Effector memory CD4-positive, alpha-beta T cell (primary cell): ENCODE data around the gene TXLNA.
"Not testable (repeated sequence)": the region's sequence is repeated elsewhere in the genome, so short reads cannot be mapped to it uniquely, and the experiment has no call there.

ENCODE experiments used
- DNase-seq, 3 donors: peaks; one replicate each; pipeline ENCODE4 v3.0.0-alpha.2; 2020
- H3K27ac ChIP-seq: 2 replicates; pipeline ENCODE4 v1.7.0; 2013; ENCODE audit warnings: mild to moderate bottlenecking, low read length, moderate library complexity; ENCODE audit not compliant: insufficient read depth, poor library complexity, severe bottlenecking
- H3K27me3 ChIP-seq: replicated peaks from 2 replicates; pipeline ENCODE4 v1.7.0; 2013; ENCODE audit warnings: mild to moderate bottlenecking, low read length; ENCODE audit not compliant: insufficient read depth, control insufficient read depth, poor library complexity, severe bottlenecking
- H3K36me3 ChIP-seq: 2 replicates; pipeline ENCODE4 v1.7.0; 2013; ENCODE audit warnings: mild to moderate bottlenecking, low read length, moderate library complexity; ENCODE audit not compliant: control insufficient read depth, insufficient read depth
- H3K4me1 ChIP-seq: 2 replicates; pipeline ENCODE4 v1.7.0; 2013; ENCODE audit warnings: low read length, mild to moderate bottlenecking; ENCODE audit not compliant: control insufficient read depth, insufficient read depth, poor library complexity, severe bottlenecking
- H3K4me3 ChIP-seq: 2 replicates; pipeline ENCODE4 v1.7.0; 2013; ENCODE audit warnings: low read length, low read depth, mild to moderate bottlenecking; ENCODE audit not compliant: insufficient read depth, poor library complexity, severe bottlenecking
- H3K9me3 ChIP-seq: 2 replicates; pipeline ENCODE4 v1.7.0; 2013; ENCODE audit warnings: mild to moderate bottlenecking, low read length, moderate library complexity; ENCODE audit not compliant: control insufficient read depth

TXLNA gene

GRCh38 chr1:32159189-32159588 is 20.3 kb upstream of the TXLNA start:
- Histone ChIP-seq H3K4me1 (no peaks in the 10 kb centered on the region), H3K36me3 (peaks cover 77% of the 10 kb centered on the region), H3K27me3 (no peaks in the 10 kb centered on the region), H3K9me3 (no peaks in the 10 kb centered on the region), H3K27ac (no peak overlapping the region), H3K4me3 (no peak overlapping the region)
- no peak for DNase-seq

GRCh38 chr1:32163405-32163804 is 16.1 kb upstream of the TXLNA start:
- Histone ChIP-seq H3K36me3 (peaks cover 61% of the 10 kb centered on the region), H3K4me1 (no peaks in the 10 kb centered on the region)

GRCh38 chr1:32165633-32166032 is 13.8 kb upstream of the TXLNA start:
- not testable (repeated sequence) for H3K4me1 ChIP-seq, H3K27me3 ChIP-seq, H3K4me3 ChIP-seq, DNase-seq, H3K27ac ChIP-seq, H3K9me3 ChIP-seq
- peaks cover 62% of the 10 kb centered on the region for H3K36me3 ChIP-seq

More at GRCh38 chr1:32163405-32163804, 16.1 kb upstream of the TXLNA start:
- no peak for DNase-seq
- no peak overlapping the region for H3K27ac ChIP-seq
- no peaks in the 10 kb centered on the region for H3K9me3 ChIP-seq
- no peaks in the 10 kb centered on the region for H3K27me3 ChIP-seq
- H3K4me3 ChIP-seq, result no peak overlapping the region

- Histone ChIP-seq H3K27me3 (no peaks in the 10 kb centered on the region), H3K9me3 (no peaks in the 10 kb centered on the region), H3K36me3 (peaks cover 47% of the 10 kb centered on the region), H3K4me1 (no peaks in the 10 kb centered on the region), H3K4me3 (no peak overlapping the region), H3K27ac (no peak overlapping the region)
- DNase-seq, result no peak
Observed at GRCh38 chr1:32170991-32171390, 8.5 kb upstream of the TXLNA start.

- DNase-seq, result no peak
- H3K36me3 ChIP-seq, result peaks cover 37% of the 10 kb centered on the region
Observed at GRCh38 chr1:32172621-32173245, 6.7 kb upstream of the TXLNA start.

GRCh38 chr1:32178380-32179192 is 889 bp upstream of the TXLNA start:
- Histone ChIP-seq H3K4me3 (no peak overlapping the region), H3K27ac (peak overlapping the region; percentile 82)
- DNase-seq, result no peak

More at GRCh38 chr1:32172621-32173245, 6.7 kb upstream of the TXLNA start:
- Histone ChIP-seq H3K4me3 (no peak overlapping the region), H3K27ac (no peak overlapping the region), H3K9me3 (no peaks in the 10 kb centered on the region), H3K27me3 (no peaks in the 10 kb centered on the region), H3K4me1 (no peaks in the 10 kb centered on the region)

GRCh38 chr1:32179193-32179442 is 357 bp upstream of the TXLNA start:
- no peak for DNase-seq
- no peaks in the 10 kb centered on the region for H3K9me3 ChIP-seq
- H3K27me3 ChIP-seq, result no peaks in the 10 kb centered on the region
- H3K4me1 ChIP-seq, result peaks cover 20% of the 10 kb centered on the region
- peaks cover 14% of the 10 kb centered on the region for H3K36me3 ChIP-seq
- peak overlapping the region; percentile 82 for H3K27ac ChIP-seq
- H3K4me3 ChIP-seq, result peak overlapping the region; percentile 78

More at GRCh38 chr1:32178380-32179192, 889 bp upstream of the TXLNA start:
- H3K9me3 ChIP-seq, result no peaks in the 10 kb centered on the region
- H3K36me3 ChIP-seq, result peaks cover 9% of the 10 kb centered on the region
- H3K27me3 ChIP-seq, result no peaks in the 10 kb centered on the region
- H3K4me1 ChIP-seq, result peaks cover 20% of the 10 kb centered on the region

- Histone ChIP-seq H3K36me3 (peaks cover 20% of the 10 kb centered on the region), H3K9me3 (no peaks in the 10 kb centered on the region), H3K4me3 (peak overlapping the region; percentile 78), H3K4me1 (peaks cover 20% of the 10 kb centered on the region), H3K27ac (peak overlapping the region; percentile 82), H3K27me3 (no peaks in the 10 kb centered on the region)
- DNase-seq, result no peak
Observed at GRCh38 chr1:32180186-32181060, 948 bp downstream of the TXLNA start.

DNA sequence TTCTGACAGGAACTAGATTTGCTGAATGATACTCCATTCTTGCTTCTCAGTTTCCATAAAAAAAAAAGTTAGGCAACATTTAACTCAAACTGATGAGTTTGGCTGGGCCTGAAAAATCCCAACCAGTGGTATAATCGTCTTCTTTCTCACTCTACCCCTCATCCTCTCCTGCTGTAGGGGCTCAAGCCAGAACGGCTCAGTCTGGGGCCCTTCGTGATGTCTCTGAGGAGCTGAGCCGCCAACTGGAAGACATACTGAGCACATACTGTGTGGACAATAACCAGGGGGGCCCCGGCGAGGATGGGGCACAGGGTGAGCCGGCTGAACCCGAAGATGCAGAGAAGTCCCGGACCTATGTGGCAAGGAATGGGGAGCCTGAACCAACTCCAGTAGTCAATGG is 1.6 kb downstream of the TXLNA start:
- Histone ChIP-seq H3K9me3 (no peaks in the 10 kb centered on the region), H3K27ac (no peak overlapping the region), H3K4me3 (peak overlapping the region; percentile 26), H3K36me3 (peaks cover 23% of the 10 kb centered on the region), H3K27me3 (no peaks in the 10 kb centered on the region), H3K4me1 (peaks cover 20% of the 10 kb centered on the region)
- DNase-seq, result no peak

- H3K36me3 ChIP-seq, result peaks cover 25% of the 10 kb centered on the region
- DNase-seq, result no peak
- no peaks in the 10 kb centered on the region for H3K27me3 ChIP-seq
- peaks cover 20% of the 10 kb centered on the region for H3K4me1 ChIP-seq
- no peaks in the 10 kb centered on the region for H3K9me3 ChIP-seq
- no peak overlapping the region for H3K4me3 ChIP-seq
- H3K27ac ChIP-seq, result no peak overlapping the region
Observed at GRCh38 chr1:32181563-32181962, 2.1 kb downstream of the TXLNA start.
